NCI-H82 treated with DMSO at 0.1 percent for 48 hours (cell line): ENCODE measurements around the gene DTD1.
A peak's percentile ranks its signal among the peaks of the same experiment; 100 is the strongest.

Experiments used
- DNase-seq: peaks from one replicate; lab custom pipeline; 2025; ENCODE audit not compliant: unreplicated experiment; lab: John Stamatoyannopoulos, UW

DTD1 gene

DNA sequence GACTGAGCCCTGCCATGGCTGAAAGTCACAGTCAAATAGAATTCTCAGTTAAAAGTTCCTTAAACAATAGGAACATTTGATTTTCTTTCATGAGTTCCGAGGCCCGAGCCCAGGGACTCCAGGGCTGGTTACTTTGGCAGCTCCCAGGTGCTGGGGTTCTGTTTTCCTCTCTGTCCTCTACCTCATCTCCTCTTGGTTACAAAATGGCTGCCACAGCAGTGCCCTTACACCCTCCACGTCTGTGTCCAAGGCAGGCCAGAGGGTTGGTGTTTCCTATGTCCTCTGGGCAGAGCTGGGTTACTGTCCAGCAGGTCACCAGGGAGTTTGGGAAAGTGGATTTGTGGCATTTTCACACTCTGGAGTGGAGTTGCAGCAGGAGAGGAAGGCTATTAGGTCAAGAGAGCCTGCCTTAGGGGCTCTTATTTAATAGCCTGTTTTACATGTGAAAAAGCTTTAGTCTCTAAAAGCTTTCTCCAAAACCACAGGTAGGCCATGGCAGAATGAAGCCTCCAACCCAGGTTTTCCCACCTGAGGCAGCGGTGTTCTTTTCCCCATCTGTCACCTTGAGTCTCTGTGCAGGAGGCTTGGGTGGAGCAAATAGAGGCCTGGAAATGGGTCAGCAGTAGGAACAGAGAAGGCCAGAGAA is 111.0 kb downstream of the DTD1 start:
- DNase-seq: no peak

DNA sequence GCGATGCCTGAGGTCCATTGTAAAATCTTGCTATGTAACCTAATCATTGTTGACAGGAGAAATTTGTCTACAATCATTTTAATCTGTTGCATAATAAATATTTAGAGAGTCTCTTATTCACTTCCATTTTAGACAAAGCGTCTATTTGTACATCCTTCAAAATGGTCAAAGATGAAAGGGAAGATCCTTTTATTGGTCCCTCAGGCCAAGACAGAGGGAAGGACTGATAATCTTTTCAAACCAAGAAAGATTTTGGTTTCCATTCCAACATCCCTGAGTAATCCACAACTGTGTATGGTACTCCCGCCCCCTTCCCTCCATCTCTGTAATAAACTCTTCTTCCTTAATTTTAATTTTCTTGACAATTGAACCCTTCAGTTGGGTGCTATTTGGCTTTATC is 114.1 kb downstream of the DTD1 start:
- DNase-seq: no peak

DNA sequence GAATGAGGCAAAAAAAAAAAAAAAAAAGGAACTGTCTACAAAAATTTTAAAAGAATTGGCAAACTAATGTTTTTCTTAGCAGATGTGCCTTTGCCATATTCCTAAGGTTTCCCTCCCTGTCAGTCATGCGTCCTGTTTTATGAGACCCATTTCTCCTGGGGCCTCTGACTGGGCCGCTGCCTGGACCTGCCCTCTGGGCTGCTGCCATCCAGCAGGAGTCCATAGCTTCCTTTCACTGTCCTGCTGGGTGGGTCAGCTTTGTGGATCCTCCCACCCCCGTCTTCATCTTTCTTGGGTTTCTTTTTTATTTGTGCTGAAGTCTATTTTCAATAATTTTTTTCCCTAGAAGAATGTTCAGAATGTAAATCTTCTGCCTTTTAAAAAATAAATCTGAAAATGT is 114.9 kb downstream of the DTD1 start:
- DNase-seq: no peak

DNA sequence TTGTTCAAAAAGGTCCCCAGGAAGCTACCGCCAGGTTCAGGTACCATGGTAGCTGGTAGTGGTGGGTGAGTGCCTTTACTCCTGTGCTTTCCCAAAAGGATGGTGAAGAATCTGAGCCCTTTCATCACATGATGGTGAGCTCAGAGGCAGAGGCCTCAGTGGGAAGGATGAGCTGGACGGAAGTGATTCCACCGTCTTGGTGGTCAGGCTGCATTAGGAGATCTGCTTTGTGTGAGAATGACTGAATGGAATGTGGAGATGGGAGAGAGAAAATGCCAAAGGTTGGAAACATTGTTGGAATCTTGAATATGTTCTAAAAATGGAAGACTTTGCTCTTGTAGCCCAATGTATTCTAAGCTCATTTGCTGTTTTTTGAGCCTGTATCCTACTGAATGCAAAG is 117.6 kb downstream of the DTD1 start:
- no peak for DNase-seq

DNA sequence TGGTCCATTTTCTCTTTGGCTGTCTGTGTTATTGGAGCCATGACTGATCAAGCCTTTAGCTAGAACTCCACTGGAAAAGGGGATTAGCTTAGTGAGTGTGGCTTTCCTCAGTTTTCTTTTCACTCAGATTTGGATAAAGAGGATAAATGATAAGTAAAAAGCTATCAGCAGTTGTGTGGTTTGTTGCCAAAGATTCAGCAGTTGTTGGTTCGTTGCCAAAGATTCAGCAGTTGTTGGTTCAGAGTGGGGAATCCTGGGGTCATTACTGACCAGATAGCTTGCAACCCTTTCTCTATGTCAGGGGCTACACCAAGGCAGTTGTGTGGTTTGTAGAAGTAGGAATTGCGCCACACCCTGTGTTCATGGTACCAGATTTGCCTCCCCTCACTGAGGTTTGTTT is 118.1 kb downstream of the DTD1 start:
- no peak for DNase-seq

DNA sequence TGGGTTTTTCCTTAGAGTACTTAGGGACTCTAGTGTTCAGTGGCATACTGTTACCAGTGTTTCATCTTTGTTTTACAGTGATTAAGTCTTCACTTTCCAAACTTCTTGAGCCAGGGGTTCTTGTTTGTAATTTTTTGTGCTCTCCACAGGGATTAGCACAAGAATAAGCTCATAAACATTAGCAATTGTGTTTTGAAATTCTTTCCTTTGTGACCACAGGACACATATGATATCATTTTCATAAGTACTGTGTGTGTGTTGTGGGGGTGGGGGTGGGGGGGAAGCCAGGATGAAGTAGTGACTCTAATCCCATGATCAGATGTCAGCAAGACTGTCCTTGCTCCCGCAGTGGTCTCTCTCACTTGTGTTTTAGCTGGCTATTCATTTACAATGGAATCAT is 124.3 kb downstream of the DTD1 start:
- DNase-seq: no peak

DNA sequence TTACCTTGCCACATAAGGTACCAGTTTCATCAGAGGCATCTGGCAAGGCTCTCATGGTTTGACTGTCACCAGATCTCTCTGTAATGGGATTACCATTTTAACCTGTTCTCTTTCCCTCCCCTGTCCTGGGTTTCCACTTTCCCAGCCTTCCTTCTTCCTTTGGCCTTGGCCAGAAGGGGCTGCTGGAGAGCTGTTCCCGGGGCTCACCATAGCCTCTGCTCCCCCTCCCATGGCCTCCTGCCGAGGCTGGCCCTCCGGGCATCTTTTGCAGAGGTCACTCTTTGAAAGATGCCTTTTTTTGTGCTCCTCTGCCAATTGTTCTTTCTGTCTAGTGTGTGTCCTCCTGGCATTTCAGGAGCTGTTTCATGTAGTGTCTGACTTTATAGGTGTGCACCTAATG is 125.0 kb downstream of the DTD1 start:
- peak; percentile 32 for DNase-seq

DNA sequence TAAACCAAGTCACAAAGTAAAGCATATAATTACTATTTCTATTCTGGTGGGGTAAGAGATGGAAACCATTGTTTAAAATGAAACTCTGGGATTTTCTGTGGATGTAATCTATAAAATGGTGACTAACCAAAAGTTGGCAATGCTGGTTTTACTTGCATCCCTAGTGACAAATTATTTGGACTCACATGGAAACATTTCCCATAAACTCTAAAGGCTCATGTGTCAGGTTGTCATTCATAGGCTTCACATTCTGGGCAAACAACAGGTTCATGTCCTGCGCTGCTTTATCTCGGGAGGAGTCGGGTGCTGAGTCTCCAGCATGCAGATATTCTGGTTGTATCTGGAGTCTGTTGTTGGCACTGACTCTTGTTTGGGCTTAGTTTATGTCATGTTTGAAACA is 127.7 kb downstream of the DTD1 start:
- DNase-seq: no peak

DNA sequence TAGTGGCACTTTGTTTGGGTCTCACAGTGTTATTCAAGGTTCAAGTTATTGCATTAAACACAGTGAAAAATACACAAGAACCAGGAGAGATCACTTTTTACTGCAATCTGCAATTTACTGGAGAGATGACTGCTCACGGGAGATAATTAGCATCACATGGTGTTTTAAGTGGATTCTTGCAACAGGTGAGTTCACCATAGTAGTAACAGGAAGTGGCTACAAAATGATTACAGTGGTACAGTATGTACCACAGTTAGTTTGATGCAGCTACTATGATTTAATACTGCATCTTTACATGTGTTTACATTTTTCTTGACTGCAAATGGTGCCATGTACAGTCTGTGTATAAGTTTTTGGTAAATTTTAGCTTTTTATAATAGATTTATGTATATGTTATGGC is 129.2 kb downstream of the DTD1 start:
- no peak for DNase-seq

DNA sequence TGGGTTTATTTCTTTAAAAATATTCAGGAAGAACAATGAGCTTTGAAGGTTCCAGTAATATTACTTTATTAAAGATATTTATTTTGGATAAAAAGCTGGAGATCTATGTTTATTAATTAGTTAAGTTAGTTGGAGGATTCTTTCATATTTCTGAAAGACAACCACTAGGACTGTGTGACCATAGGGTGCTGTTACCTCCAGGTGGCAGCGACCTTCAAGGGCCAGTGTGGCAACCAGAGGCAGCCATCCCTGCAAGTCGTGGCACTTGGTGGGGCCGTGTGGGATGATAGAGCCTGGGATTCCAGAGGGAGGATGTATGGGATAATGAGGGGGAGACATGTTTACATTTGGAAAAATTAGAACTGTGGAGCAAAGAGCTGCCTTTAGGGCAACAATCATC is 130.3 kb downstream of the DTD1 start:
- DNase-seq: no peak

DNA sequence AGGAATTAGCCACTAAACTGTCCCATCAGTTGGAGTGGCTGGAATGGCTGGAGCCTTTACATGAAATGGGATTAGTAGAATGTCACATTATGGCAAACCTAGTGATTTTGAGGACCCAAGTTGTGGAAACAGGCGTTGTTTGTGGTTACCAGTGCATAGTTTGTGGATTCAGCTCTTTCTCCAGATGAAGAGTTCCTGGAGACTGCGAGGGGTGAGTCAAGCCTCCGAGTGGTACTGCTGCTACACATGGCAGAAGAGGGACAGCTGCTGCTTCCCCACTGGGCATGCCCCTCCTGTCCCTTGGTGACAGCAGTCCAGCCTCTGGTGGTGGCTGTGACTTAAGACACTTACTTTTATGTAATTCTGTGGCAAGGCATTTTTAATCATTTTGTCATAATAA is 131.6 kb downstream of the DTD1 start:
- DNase-seq: no peak

DNA sequence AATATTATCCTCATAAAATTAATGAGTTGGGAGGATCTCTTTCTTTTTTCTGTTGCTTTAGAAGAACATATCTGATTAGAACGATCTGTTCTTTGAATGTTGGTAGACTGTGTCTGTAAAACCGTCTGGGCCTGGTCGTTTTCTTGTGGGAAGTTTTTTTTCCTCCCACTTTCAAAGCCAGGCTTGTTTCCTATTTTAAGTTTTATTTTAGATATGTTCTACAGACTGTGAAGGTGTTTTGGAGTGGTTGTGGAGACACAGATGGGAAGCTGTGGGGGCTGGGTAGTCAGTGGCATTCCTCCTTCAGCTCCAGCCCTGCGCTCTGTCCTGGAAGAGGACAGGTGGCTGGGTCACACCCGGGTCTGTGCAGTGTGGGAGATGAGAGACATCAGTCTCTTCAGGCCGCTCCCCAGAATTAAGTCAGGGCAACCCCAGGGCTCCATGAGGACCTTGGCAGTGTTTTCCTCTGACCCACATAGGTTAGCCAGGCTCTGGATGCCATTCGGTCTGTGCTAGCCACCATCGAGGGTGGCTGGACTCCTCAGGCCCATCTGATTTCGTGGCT is 133.8 kb downstream of the DTD1 start:
- no peak for DNase-seq

DNA sequence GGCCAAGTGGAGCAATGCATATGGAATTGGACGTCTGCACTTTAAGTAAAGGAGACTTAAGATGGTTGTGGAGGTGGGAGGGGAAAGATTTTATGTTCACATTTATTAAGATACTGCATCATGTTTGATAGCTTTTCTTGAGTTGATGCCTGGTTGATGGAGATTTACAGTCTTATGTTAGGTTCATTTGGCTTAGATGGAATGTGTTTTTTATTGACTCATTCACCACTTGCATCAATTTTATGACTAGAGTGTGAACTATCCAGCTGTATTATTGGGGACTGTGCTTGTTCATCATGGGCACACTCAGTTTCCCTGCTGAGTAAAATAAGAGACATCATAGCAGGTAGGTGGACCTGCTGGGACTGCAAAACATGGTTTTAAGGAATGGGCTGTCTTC is 134.5 kb downstream of the DTD1 start:
- no peak for DNase-seq

DNA sequence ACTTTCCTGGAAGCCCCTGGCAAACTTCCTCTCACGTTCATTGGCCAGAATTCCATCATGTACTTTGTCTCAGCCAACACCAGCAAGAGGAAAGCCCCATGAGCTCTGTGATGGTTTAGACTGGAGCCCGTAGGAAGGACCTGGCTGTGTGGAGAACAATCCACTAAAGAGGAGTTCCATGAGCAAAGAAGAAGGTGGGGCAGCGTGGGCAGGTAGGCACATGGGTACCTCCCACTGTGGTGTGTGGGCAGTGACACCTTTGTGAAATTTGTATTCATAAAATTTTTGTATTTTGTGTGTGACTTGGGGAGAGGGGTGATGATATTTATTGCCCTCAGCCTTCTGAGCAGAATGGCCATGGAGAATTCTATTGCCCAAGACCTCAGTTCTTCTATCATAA is 136.2 kb downstream of the DTD1 start:
- DNase-seq: no peak

DNA sequence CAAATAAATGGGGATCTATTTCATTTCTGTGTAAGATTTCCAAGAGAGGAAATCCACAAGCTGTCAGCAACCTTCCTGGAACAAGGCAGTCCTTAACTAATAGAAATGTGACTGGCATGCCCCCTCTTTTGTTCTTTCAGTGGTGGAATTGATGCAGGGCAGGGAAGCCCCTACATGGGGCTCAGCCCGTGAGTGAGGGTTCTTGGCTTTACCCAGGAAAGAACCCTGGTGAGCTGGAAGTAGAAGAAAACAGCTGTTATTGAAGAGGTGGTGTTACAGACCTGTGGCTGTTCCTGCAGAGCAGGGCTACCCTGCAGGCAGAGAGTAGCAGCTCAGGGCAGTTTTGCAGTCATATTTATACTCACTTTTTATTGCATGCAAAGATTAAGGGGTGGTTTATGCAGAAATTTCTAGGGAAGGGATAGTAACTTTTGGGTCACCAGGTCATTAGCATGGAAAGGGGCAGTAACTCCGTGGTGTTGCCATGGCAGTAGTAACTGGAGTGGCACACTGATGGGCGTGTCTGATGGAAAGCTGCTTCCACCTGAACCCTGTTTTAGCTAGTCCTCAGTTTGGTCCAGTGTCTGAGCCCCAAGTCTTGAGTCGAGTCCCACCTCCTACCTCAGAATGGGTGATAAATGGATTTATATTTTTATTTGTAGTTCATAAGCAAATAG is 137.1 kb downstream of the DTD1 start:
- DNase-seq: no peak

DNA sequence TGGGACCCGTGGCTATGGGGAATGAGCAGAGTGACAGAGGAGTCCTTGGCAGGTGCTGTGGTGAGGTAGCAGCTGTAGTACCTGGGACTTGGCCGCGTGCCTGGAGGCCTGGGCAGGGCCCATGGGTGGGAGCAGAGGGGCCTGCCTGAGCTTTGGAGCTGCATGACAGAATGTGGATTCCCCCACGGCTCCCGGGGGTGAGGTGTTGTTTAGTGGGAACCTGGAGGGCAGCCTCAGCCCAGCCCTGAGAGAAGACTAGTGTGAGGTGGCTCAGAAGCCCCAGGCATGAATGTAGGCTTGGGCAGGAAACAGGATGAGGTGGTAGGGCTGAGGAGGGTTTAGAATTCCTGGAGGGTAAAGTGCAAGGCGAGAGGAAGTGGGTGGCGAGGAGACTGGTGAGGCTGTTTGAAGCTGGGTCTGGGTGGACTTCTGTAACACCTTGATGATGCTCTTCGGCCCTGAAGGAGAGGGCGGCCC is 139.2 kb downstream of the DTD1 start:
- DNase-seq: no peak

DNA sequence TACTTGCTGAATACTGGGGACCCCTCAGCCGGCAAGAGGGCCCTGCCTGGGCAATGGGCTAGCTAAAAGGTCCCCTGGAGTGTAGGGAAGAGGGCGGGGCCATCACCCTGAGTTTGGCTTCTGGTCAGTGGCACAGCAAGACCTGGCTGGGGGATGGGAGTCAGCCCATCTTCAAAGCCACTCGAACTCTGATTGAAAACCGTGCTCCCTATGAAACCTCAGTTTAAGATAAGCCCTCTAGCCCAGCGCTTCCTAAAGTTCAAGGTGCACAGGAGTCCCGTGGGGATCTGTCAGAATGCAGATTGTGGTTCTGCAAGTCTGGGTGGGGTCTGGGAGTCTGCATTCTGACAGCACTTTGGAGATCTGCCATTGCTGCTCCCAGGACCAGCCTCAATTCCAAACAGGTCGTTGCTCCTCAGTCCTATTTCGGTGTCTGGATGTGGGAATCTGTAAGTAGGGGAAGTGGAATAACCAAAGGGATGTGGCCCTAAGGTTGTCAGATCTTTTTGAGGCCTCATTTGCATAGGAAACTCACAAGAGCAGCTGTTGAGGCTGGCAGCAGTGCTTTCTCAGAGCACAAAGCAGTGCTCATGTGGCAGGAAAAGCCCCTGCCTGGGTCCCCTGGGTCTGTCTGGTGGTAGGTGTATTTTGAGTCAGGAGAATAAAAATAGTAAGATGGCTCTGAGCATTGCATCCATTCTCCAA is 140.5 kb downstream of the DTD1 start:
- no peak for DNase-seq

DNA sequence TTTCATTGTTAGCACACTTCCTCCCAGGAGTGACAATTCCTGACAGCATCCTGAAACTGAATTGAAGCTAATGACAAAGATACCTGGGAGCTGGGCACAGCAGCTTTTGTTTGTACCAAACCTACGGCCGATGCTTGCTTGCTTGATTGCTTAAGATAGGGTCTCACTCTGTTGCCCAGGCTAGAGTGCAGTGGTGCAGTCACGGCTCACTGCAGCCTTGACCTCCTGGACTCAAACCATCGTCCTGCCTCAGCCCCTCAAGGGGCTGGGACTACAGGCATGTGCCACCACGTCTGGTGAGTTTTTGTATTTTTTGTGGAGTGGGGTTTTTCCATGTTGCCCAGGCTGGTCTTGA is 141.0 kb downstream of the DTD1 start:
- no peak for DNase-seq

DNA sequence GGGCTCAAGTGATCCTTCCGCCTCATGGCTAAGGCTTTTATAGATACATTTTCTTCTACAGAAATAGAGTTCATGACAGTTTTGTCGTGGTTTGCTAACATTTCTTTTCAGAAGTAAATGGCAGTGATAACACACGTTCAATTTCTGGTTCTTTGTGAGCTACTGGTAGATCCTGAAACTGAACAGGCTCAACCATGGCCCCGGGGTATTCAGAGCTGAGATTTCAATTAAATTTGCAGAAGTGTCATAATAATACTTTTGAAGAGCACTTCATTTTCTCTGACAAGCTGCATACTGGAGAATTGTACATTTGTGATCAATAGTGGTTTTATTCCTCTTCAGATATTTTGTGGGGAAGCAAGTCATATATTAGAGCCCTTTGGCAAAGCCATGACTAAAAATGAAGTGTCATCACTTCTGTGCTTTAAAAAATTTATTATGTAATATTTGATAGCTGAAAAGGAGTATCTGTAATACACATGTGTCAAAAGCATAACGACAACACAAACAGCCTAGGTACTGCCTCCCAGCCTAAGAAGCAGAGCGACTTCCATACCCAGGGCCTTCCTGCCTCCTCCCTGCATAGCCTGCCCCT is 141.5 kb downstream of the DTD1 start:
- DNase-seq: no peak

DNA sequence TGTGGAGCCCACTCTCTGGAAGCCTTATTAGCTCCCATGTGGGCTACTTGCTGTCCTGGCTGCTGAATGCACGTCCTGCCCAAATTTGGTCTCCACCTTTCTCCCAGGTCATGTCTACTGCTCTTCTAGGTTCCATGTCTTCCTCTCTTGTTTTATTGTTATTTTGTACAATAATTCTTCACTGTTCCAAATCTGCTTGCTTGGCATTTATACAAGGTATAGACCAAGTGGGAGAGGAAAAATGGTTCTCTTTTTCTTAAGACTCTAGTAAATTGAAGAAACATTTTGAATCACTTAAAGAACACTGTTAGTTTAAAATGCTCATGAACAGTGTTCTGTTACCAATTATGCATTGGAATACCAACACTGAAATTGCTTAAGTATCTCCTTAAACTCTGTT is 144.1 kb downstream of the DTD1 start:
- DNase-seq: no peak

DNA sequence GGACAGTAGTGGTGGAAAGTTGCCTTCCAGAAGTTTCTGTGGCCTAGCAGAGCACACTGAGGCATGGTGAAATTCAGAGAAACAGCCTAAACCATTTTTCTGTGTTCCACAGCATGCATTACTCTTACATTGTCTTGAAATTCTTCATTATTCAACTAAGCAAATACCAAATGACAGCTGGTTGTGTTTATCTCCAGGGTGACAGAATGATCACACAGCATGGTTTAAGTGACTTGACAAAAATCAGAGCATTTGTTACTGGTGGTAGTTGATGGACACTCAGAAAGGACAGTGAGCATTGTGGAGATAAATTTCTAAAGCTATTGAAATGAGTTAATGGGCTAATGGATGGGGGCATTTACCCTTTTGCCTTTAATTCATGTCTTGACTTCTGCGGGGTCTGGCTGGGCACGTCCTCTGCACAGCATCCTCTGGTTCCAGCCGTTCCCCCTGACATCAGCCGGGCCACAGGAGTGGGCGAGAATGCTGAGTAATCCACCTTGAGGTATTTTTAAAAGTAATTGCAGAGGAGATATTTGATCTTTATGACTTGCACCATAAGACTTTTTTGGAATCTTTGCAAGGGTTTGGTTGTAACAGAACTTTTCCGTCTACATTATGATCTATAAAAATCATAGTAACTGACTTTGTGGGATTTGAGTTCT is 146.8 kb downstream of the DTD1 start:
- no peak for DNase-seq
